COR-L47 (cell line): ENCODE measurements around the gene GABRR3.

ENCODE experiments used
- DNase-seq: peaks from one replicate; lab custom pipeline; 2025; lab: John Stamatoyannopoulos, UW

GABRR3 gene

GRCh38 chr3:98035208-98035607 lies at the start of gene GABRR3:
Gene GABRR3 (minus strand): TSS chr3:98035315. CDS start chr3:98034987, 328 bp downstream.
- DNase-seq, result no peak

GRCh38 chr3:98073486-98073885 lies 38.4 kb upstream of the GABRR3 start:
- no peak for DNase-seq

- DNase-seq, result no peak
These were observed 35.7 kb upstream of the GABRR3 start for GRCh38 chr3:98070840-98071239.

GRCh38 chr3:98068824-98069223 lies 33.7 kb upstream of the GABRR3 start:
- no peak for DNase-seq

- DNase-seq, result no peak
These were observed 23.3 kb upstream of the GABRR3 start for GRCh38 chr3:98058244-98058960.

GRCh38 chr3:98057631-98058030 lies 22.5 kb upstream of the GABRR3 start:
- no peak for DNase-seq

- DNase-seq, result no peak
These were observed 20.9 kb upstream of the GABRR3 start for GRCh38 chr3:98056035-98056434.

GRCh38 chr3:98049271-98049670 lies 14.2 kb upstream of the GABRR3 start:
- no peak for DNase-seq

- DNase-seq, result no peak
These were observed 13.5 kb upstream of the GABRR3 start for GRCh38 chr3:98048586-98048985.

- DNase-seq, result no peak
These were observed 6.2 kb upstream of the GABRR3 start for GRCh38 chr3:98041350-98041749.

GRCh38 chr3:98039322-98040024 lies 4.4 kb upstream of the GABRR3 start:
- peak; percentile 69 for DNase-seq

- no peak for DNase-seq
These were observed 3.8 kb upstream of the GABRR3 start for GRCh38 chr3:98038876-98039275.

- DNase-seq, result no peak
These were observed 3.2 kb upstream of the GABRR3 start for GRCh38 chr3:98038286-98038685.

- DNase-seq, result no peak
These were observed 629 bp downstream of the GABRR3 start for GRCh38 chr3:98034486-98034885.

- DNase-seq, result no peak
These were observed 1.1 kb downstream of the GABRR3 start for GRCh38 chr3:98034036-98034435.

GRCh38 chr3:98032904-98033303 lies 2.2 kb downstream of the GABRR3 start:
- no peak for DNase-seq

- DNase-seq, result no peak
These were observed 2.9 kb downstream of the GABRR3 start for GRCh38 chr3:98032265-98032664.

GRCh38 chr3:98029083-98029482 lies 6.0 kb downstream of the GABRR3 start:
- DNase-seq, result no peak

- DNase-seq, result peak; percentile 29
These were observed 8.0 kb downstream of the GABRR3 start for GRCh38 chr3:98027085-98027446.

- DNase-seq, result no peak
These were observed 8.6 kb downstream of the GABRR3 start for GRCh38 chr3:98026425-98027084.

GRCh38 chr3:98025392-98025945 lies 9.6 kb downstream of the GABRR3 start:
- DNase-seq, result no peak

- DNase-seq, result peak; percentile 71
These were observed 11.9 kb downstream of the GABRR3 start for GRCh38 chr3:98022978-98023820.
